ENCODE measurements around the gene RPS19.

- TF ChIP-seq, protein P1, sequence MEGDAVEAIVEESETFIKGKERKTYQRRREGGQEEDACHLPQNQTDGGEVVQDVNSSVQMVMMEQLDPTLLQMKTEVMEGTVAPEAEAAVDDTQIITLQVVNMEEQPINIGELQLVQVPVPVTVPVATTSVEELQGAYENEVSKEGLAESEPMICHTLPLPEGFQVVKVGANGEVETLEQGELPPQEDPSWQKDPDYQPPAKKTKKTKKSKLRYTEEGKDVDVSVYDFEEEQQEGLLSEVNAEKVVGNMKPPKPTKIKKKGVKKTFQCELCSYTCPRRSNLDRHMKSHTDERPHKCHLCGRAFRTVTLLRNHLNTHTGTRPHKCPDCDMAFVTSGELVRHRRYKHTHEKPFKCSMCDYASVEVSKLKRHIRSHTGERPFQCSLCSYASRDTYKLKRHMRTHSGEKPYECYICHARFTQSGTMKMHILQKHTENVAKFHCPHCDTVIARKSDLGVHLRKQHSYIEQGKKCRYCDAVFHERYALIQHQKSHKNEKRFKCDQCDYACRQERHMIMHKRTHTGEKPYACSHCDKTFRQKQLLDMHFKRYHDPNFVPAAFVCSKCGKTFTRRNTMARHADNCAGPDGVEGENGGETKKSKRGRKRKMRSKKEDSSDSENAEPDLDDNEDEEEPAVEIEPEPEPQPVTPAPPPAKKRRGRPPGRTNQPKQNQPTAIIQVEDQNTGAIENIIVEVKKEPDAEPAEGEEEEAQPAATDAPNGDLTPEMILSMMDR (IDR thresholded peaks at IDR 0.05) = no peak
- no peak for TF ChIP-seq REST (IDR thresholded peaks at IDR 0.05; ENCODE audit: insufficient read depth in 1 of 2, low read depth in 2 of 2, low read length in 1 of 2)
Measured at GRCh38 chr19:41844601-41845000, 15.5 kb upstream of the RPS19 start, which contains the start of gene LYPD4.
